Measurements from ENCODE around the gene NOC2L. TPM values are rescaled to one million over a fixed set of nuclear protein-coding genes. Genes with fewer than 3 reads are reported as not detected.

The NOC2L gene
- total and polyA plus RNA-seq, 5 donors from 2014 or later: 36.8 to 56.6 (median 54.0) TPM

- Mint-ChIP-seq H3K27me3 (peaks cover 45% of the 10 kb centered on the region), H3K4me3 (peak overlapping the region in 1 of 4 donors; percentile 28), H3K4me1 (peaks cover 0 to 23% (median 10%) of the 10 kb centered on the region in 4 donors), H3K36me3 (no peaks in the 10 kb centered on the region), H3K27ac (peak overlapping the region in 1 of 3 donors; percentile 5), H3K9me3 (peaks cover 0 to 1% (median 0%) of the 10 kb centered on the region in 7 donors)
- H3K27me3 ChIP-seq (ENCODE audit: control insufficient read depth, insufficient read depth, low read length): peaks cover 6% of the 10 kb centered on the region
- no peak overlapping the region for H3K4me3 ChIP-seq (ENCODE audit: low read depth, low read length)
- no peaks in the 10 kb centered on the region for H3K36me3 ChIP-seq (ENCODE audit: control insufficient read depth, insufficient read depth, low read length)
- no peaks in the 10 kb centered on the region for H3K9me3 ChIP-seq (ENCODE audit: control insufficient read depth in 2 of 2, low read length in 2 of 2)
- DNase-seq (peak in 1 of 3 donors; percentile 15), ATAC-seq (ENCODE audit: low read depth in 2 of 2) (no peak)
- no peak overlapping the region for H3K27ac ChIP-seq (ENCODE audit: insufficient read depth, low read length, poor library complexity, severe bottlenecking)
- H3K4me1 ChIP-seq (ENCODE audit: control insufficient read depth, insufficient read depth, low read length, poor library complexity, severe bottlenecking): peaks cover 34% of the 10 kb centered on the region
These were observed 34.1 kb downstream of the NOC2L start for GRCh38 chr1:924656-925560.

GRCh38 chr1:923991-924655 lies 34.9 kb downstream of the NOC2L start:
- Histone ChIP-seq H3K9me3 (ENCODE audit: control insufficient read depth in 2 of 2, low read length in 2 of 2) (no peaks in the 10 kb centered on the region), H3K36me3 (ENCODE audit: control insufficient read depth, insufficient read depth, low read length) (no peaks in the 10 kb centered on the region), H3K27me3 (ENCODE audit: control insufficient read depth, insufficient read depth, low read length) (peaks cover 6% of the 10 kb centered on the region), H3K27ac (ENCODE audit: insufficient read depth, low read length, poor library complexity, severe bottlenecking) (no peak overlapping the region), H3K4me1 (ENCODE audit: control insufficient read depth, insufficient read depth, low read length, poor library complexity, severe bottlenecking) (peaks cover 34% of the 10 kb centered on the region), H3K4me3 (ENCODE audit: low read depth, low read length) (no peak overlapping the region)
- Mint-ChIP-seq H3K9me3 (peaks cover 0 to 1% (median 0%) of the 10 kb centered on the region in 7 donors), H3K4me3 (no peak overlapping the region), H3K27ac (no peak overlapping the region), H3K27me3 (peaks cover 45% of the 10 kb centered on the region), H3K36me3 (no peaks in the 10 kb centered on the region), H3K4me1 (peaks cover 0 to 23% (median 10%) of the 10 kb centered on the region in 4 donors)
- ATAC-seq (ENCODE audit: low read depth in 2 of 2) (no peak), DNase-seq (no peak)

GRCh38 chr1:923131-923990 lies 35.7 kb downstream of the NOC2L start, which contains the start of gene SAMD11:
Gene SAMD11 (plus strand): TSS chr1:923923. CDS start chr1:924432, 509 bp downstream.
- H3K27ac ChIP-seq (ENCODE audit: insufficient read depth, low read length, poor library complexity, severe bottlenecking): no peak within 1 kb of the TSS
- Mint-ChIP-seq H3K27ac (no peak within 1 kb of the TSS), H3K4me1 (peaks cover 0 to 23% (median 10%) of the 10 kb centered on the region in 4 donors), H3K4me3 (peak within 1 kb of the TSS; percentile 27 to 92 (median 81)), H3K36me3 (no peaks in the 10 kb centered on the region), H3K27me3 (peaks cover 48% of the 10 kb centered on the region), H3K9me3 (peaks cover 0 to 1% (median 0%) of the 10 kb centered on the region in 7 donors)
- ATAC-seq (ENCODE audit: low read depth in 2 of 2) (peak; percentile 28 to 37), DNase-seq (peak; percentile 30 to 60 (median 56))
- no peak within 1 kb of the TSS for H3K4me3 ChIP-seq (ENCODE audit: low read depth, low read length)
- H3K9me3 ChIP-seq (ENCODE audit: control insufficient read depth in 2 of 2, low read length in 2 of 2): no peaks in the 10 kb centered on the region
- peaks cover 6% of the 10 kb centered on the region for H3K27me3 ChIP-seq (ENCODE audit: control insufficient read depth, insufficient read depth, low read length)
- H3K4me1 ChIP-seq (ENCODE audit: control insufficient read depth, insufficient read depth, low read length, poor library complexity, severe bottlenecking): peaks cover 34% of the 10 kb centered on the region
- H3K36me3 ChIP-seq (ENCODE audit: control insufficient read depth, insufficient read depth, low read length): no peaks in the 10 kb centered on the region

- peaks cover 40% of the 10 kb centered on the region for H3K27me3 Mint-ChIP-seq
- no peak overlapping the region for H3K4me3 ChIP-seq (ENCODE audit: low read depth, low read length)
- peak overlapping the region; percentile 40 to 61 (median 50) for H3K4me3 Mint-ChIP-seq
- H3K9me3 ChIP-seq (ENCODE audit: control insufficient read depth in 2 of 2, low read length in 2 of 2): no peaks in the 10 kb centered on the region
- H3K36me3 Mint-ChIP-seq: no peaks in the 10 kb centered on the region
- H3K36me3 ChIP-seq (ENCODE audit: control insufficient read depth, insufficient read depth, low read length): no peaks in the 10 kb centered on the region
- DNase-seq: peak in 1 of 3 donors; percentile 35
- no peak overlapping the region for H3K27ac ChIP-seq (ENCODE audit: insufficient read depth, low read length, poor library complexity, severe bottlenecking)
- H3K4me1 Mint-ChIP-seq: peaks cover 0 to 21% (median 8%) of the 10 kb centered on the region in 4 donors
- ATAC-seq (ENCODE audit: low read depth in 2 of 2): peak in 1 of 2 donors; percentile 18
- peaks cover 5% of the 10 kb centered on the region for H3K27me3 ChIP-seq (ENCODE audit: control insufficient read depth, insufficient read depth, low read length)
- peaks cover 34% of the 10 kb centered on the region for H3K4me1 ChIP-seq (ENCODE audit: control insufficient read depth, insufficient read depth, low read length, poor library complexity, severe bottlenecking)
- peaks cover 0 to 1% (median 0%) of the 10 kb centered on the region in 7 donors for H3K9me3 Mint-ChIP-seq
- H3K27ac Mint-ChIP-seq: no peak overlapping the region
These were observed 37.8 kb downstream of the NOC2L start for GRCh38 chr1:921011-921837.

GRCh38 chr1:920521-920920 lies 38.5 kb downstream of the NOC2L start:
- Histone ChIP-seq H3K9me3 (ENCODE audit: control insufficient read depth in 2 of 2, low read length in 2 of 2) (no peaks in the 10 kb centered on the region), H3K36me3 (ENCODE audit: control insufficient read depth, insufficient read depth, low read length) (no peaks in the 10 kb centered on the region), H3K4me3 (ENCODE audit: low read depth, low read length) (no peak overlapping the region), H3K4me1 (ENCODE audit: control insufficient read depth, insufficient read depth, low read length, poor library complexity, severe bottlenecking) (peaks cover 30% of the 10 kb centered on the region), H3K27ac (ENCODE audit: insufficient read depth, low read length, poor library complexity, severe bottlenecking) (no peak overlapping the region), H3K27me3 (ENCODE audit: control insufficient read depth, insufficient read depth, low read length) (peaks cover 4% of the 10 kb centered on the region)
- ATAC-seq (ENCODE audit: low read depth in 2 of 2) (no peak), DNase-seq (no peak)
- Mint-ChIP-seq H3K4me1 (peaks cover 0 to 17% (median 7%) of the 10 kb centered on the region in 4 donors), H3K36me3 (no peaks in the 10 kb centered on the region), H3K9me3 (peaks cover 0 to 1% (median 0%) of the 10 kb centered on the region in 7 donors), H3K27me3 (peaks cover 34% of the 10 kb centered on the region), H3K27ac (no peak overlapping the region), H3K4me3 (peak overlapping the region in 2 of 4 donors; percentile 40 to 57)

GRCh38 chr1:920010-920409 lies 39.0 kb downstream of the NOC2L start:
- Histone ChIP-seq H3K4me3 (ENCODE audit: low read depth, low read length) (no peak overlapping the region), H3K36me3 (ENCODE audit: control insufficient read depth, insufficient read depth, low read length) (no peaks in the 10 kb centered on the region), H3K27ac (ENCODE audit: insufficient read depth, low read length, poor library complexity, severe bottlenecking) (no peak overlapping the region), H3K4me1 (ENCODE audit: control insufficient read depth, insufficient read depth, low read length, poor library complexity, severe bottlenecking) (peaks cover 27% of the 10 kb centered on the region), H3K9me3 (ENCODE audit: control insufficient read depth in 2 of 2, low read length in 2 of 2) (no peaks in the 10 kb centered on the region), H3K27me3 (ENCODE audit: control insufficient read depth, insufficient read depth, low read length) (peaks cover 4% of the 10 kb centered on the region)
- ATAC-seq (ENCODE audit: low read depth in 2 of 2) (no peak), DNase-seq (no peak)
- Mint-ChIP-seq H3K27ac (no peak overlapping the region), H3K9me3 (peaks cover 0 to 1% (median 0%) of the 10 kb centered on the region in 7 donors), H3K36me3 (no peaks in the 10 kb centered on the region), H3K4me3 (no peak overlapping the region), H3K27me3 (peaks cover 35% of the 10 kb centered on the region), H3K4me1 (peaks cover 0 to 17% (median 7%) of the 10 kb centered on the region in 4 donors)
